ENCODE results near the gene MICAL3. TPM values are rescaled to one million over a fixed set of nuclear protein-coding genes. Genes with fewer than 3 reads are reported as not detected.
A peak's percentile ranks its signal among the peaks of the same experiment; 100 is the strongest.

The MICAL3 gene
- total and polyA plus RNA-seq, 9 of the 15 experiments (the other 6 are each of a cell fraction or from before 2014, with no cell fraction given): 0.53 to 32.1 (median 12.3) TPM

DNA sequence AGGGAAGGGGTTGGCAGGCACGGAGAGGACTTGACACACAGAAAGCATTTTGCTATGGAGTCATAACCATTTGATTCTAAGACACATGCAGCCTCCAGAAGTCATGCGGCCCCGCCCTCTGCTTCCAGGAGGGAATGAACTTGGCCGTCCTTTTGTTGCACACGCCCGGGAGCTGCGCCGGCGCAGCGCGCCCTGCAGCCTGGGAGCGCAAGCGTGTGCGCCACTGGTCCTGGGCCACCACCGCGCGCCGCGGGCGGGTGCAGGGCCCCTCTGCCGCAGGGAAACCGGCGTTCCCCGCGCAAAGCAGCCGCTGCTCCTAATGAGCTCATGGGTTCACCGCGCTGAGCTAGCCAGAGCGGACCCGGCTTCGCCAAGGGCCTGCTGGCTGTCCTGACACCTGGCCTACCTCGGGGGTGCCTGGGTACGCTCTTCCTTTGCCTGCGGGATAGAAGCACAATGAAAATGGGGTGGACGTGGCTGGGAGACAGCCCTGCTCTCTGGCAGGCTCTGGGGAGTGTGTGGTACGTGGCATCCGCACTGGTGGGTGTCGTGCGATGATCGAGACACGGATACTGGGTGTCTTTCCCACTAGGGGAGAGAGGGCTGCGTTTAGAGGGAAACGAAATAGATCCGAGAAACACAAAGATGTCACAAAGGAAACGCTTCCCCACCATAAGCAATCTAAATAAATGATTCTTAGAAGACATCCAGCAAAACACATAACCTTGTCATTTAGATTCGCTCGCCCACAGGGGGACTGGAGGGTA lies 669 bp downstream of the MICAL3 start (continued):
- TF ChIP-seq, protein P1, sequence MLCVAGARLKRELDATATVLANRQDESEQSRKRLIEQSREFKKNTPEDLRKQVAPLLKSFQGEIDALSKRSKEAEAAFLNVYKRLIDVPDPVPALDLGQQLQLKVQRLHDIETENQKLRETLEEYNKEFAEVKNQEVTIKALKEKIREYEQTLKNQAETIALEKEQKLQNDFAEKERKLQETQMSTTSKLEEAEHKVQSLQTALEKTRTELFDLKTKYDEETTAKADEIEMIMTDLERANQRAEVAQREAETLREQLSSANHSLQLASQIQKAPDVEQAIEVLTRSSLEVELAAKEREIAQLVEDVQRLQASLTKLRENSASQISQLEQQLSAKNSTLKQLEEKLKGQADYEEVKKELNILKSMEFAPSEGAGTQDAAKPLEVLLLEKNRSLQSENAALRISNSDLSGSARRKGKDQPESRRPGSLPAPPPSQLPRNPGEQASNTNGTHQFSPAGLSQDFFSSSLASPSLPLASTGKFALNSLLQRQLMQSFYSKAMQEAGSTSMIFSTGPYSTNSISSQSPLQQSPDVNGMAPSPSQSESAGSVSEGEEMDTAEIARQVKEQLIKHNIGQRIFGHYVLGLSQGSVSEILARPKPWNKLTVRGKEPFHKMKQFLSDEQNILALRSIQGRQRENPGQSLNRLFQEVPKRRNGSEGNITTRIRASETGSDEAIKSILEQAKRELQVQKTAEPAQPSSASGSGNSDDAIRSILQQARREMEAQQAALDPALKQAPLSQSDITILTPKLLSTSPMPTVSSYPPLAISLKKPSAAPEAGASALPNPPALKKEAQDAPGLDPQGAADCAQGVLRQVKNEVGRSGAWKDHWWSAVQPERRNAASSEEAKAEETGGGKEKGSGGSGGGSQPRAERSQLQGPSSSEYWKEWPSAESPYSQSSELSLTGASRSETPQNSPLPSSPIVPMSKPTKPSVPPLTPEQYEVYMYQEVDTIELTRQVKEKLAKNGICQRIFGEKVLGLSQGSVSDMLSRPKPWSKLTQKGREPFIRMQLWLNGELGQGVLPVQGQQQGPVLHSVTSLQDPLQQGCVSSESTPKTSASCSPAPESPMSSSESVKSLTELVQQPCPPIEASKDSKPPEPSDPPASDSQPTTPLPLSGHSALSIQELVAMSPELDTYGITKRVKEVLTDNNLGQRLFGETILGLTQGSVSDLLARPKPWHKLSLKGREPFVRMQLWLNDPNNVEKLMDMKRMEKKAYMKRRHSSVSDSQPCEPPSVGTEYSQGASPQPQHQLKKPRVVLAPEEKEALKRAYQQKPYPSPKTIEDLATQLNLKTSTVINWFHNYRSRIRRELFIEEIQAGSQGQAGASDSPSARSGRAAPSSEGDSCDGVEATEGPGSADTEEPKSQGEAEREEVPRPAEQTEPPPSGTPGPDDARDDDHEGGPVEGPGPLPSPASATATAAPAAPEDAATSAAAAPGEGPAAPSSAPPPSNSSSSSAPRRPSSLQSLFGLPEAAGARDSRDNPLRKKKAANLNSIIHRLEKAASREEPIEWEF (CRISPR knock-in tag; IDR thresholded peaks at IDR 0.05): no peak
- TF ChIP-seq, protein P2, sequence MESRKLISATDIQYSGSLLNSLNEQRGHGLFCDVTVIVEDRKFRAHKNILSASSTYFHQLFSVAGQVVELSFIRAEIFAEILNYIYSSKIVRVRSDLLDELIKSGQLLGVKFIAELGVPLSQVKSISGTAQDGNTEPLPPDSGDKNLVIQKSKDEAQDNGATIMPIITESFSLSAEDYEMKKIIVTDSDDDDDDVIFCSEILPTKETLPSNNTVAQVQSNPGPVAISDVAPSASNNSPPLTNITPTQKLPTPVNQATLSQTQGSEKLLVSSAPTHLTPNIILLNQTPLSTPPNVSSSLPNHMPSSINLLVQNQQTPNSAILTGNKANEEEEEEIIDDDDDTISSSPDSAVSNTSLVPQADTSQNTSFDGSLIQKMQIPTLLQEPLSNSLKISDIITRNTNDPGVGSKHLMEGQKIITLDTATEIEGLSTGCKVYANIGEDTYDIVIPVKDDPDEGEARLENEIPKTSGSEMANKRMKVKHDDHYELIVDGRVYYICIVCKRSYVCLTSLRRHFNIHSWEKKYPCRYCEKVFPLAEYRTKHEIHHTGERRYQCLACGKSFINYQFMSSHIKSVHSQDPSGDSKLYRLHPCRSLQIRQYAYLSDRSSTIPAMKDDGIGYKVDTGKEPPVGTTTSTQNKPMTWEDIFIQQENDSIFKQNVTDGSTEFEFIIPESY (CRISPR knock-in tag; IDR thresholded peaks at IDR 0.05): peak; percentile 52; the same call in 1 of the 2 replicates
- peak; percentile 29 for TF ChIP-seq PHF20 (IDR thresholded peaks at IDR 0.05; ENCODE audit: partially characterized antibody)
- no peak for TF ChIP-seq RFX5 (IDR thresholded peaks at IDR 0.05; ENCODE audit: low read depth, low read length)
- TF ChIP-seq CAMTA2 (CRISPR knock-in tag; conservative IDR thresholded peaks at IDR 0.05): 0 out of 2 replicates have a peak, but pooled peaks have one; percentile 32
- TF ChIP-seq ZC3H4 (CRISPR knock-in tag; IDR thresholded peaks at IDR 0.05; ENCODE audit: borderline replicate concordance): no peak
- TF ChIP-seq HCFC1 (IDR thresholded peaks at IDR 0.05; ENCODE audit: low read depth, low read length): no peak
- no peak for TF ChIP-seq NBN (IDR thresholded peaks at IDR 0.05; ENCODE audit: low read depth)
- TF ChIP-seq ARHGAP35 (IDR thresholded peaks at IDR 0.05; ENCODE audit: partially characterized antibody): no peak
- TF ChIP-seq KDM5B (IDR thresholded peaks at IDR 0.05; ENCODE audit: insufficient replicate concordance, low read depth, low read length): peak; percentile 21
- no peak for TF ChIP-seq THRAP3 (IDR thresholded peaks at IDR 0.05; ENCODE audit: borderline replicate concordance)
- no peak for TF ChIP-seq TRIM28 (IDR thresholded peaks at IDR 0.05)
- peak; percentile 71; the same call in 1 of the 2 replicates for TF ChIP-seq RB1 (IDR thresholded peaks at IDR 0.05; ENCODE audit: low read depth)
- no peak for TF ChIP-seq HNRNPUL1 (IDR thresholded peaks at IDR 0.05; ENCODE audit: low read length)
- TF ChIP-seq, protein P3, sequence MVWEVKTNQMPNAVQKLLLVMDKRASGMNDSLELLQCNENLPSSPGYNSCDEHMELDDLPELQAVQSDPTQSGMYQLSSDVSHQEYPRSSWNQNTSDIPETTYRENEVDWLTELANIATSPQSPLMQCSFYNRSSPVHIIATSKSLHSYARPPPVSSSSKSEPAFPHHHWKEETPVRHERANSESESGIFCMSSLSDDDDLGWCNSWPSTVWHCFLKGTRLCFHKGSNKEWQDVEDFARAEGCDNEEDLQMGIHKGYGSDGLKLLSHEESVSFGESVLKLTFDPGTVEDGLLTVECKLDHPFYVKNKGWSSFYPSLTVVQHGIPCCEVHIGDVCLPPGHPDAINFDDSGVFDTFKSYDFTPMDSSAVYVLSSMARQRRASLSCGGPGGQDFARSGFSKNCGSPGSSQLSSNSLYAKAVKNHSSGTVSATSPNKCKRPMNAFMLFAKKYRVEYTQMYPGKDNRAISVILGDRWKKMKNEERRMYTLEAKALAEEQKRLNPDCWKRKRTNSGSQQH (CRISPR knock-in tag; IDR thresholded peaks at IDR 0.05): no peak
- TF ChIP-seq, protein P4, sequence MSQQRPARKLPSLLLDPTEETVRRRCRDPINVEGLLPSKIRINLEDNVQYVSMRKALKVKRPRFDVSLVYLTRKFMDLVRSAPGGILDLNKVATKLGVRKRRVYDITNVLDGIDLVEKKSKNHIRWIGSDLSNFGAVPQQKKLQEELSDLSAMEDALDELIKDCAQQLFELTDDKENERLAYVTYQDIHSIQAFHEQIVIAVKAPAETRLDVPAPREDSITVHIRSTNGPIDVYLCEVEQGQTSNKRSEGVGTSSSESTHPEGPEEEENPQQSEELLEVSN (IDR thresholded peaks at IDR 0.05; ENCODE audit: borderline replicate concordance in 1 of 2, extremely low read depth in 1 of 2, insufficient read depth in 1 of 2, insufficient read length in 1 of 2, low read depth in 1 of 2, low read length in 1 of 2, poor library complexity in 1 of 2, severe bottlenecking in 1 of 2): peak in 1 of 2 experiments; percentile 21

Measured in K562 (cell line).